ENCODE data around the gene BMP2.
A peak's percentile ranks its signal among the peaks of the same experiment; 100 is the strongest.

The BMP2 gene

GRCh38 chr20:6783752-6784151 is 16.3 kb downstream of the BMP2 start:
- no peak overlapping the region for H3K4me3 ChIP-seq (ENCODE audit: control insufficient read depth, low read depth, low read length)
- peak; percentile 14 for DNase-seq (ENCODE audit: low read depth)
- TF ChIP-seq CTCF (IDR thresholded peaks at IDR 0.05; ENCODE audit: control insufficient read depth, insufficient read depth, low read depth, low read length, missing control alignments) = no peak

- no peak for TF ChIP-seq CTCF (IDR thresholded peaks at IDR 0.05; ENCODE audit: control insufficient read depth, insufficient read depth, low read depth, low read length, missing control alignments)
- no peak overlapping the region for H3K4me3 ChIP-seq (ENCODE audit: control insufficient read depth, low read depth, low read length)
- DNase-seq (ENCODE audit: low read depth) = peak; percentile 3
These were observed 16.7 kb downstream of the BMP2 start for GRCh38 chr20:6784210-6784631.

- DNase-seq (ENCODE audit: low read depth) = no peak
- no peak for TF ChIP-seq CTCF (IDR thresholded peaks at IDR 0.05; ENCODE audit: control insufficient read depth, insufficient read depth, low read depth, low read length, missing control alignments)
- no peak overlapping the region for H3K4me3 ChIP-seq (ENCODE audit: control insufficient read depth, low read depth, low read length)
These were observed 17.3 kb downstream of the BMP2 start for GRCh38 chr20:6784767-6785166.

GRCh38 chr20:6786548-6786947 is 19.1 kb downstream of the BMP2 start:
- DNase-seq (ENCODE audit: low read depth) = no peak
- TF ChIP-seq CTCF (IDR thresholded peaks at IDR 0.05; ENCODE audit: control insufficient read depth, insufficient read depth, low read depth, low read length, missing control alignments) = no peak

GRCh38 chr20:6792789-6793188 is 25.3 kb downstream of the BMP2 start:
- DNase-seq (ENCODE audit: low read depth) = no peak
- TF ChIP-seq CTCF (IDR thresholded peaks at IDR 0.05; ENCODE audit: control insufficient read depth, insufficient read depth, low read depth, low read length, missing control alignments) = no peak

More at GRCh38 chr20:6786548-6786947, 19.1 kb downstream of the BMP2 start:
- H3K4me3 ChIP-seq (ENCODE audit: control insufficient read depth, low read depth, low read length) = no peak overlapping the region

GRCh38 chr20:6802227-6802626 is 34.7 kb downstream of the BMP2 start:
- DNase-seq (ENCODE audit: low read depth) = no peak
- TF ChIP-seq CTCF (IDR thresholded peaks at IDR 0.05; ENCODE audit: control insufficient read depth, insufficient read depth, low read depth, low read length, missing control alignments) = no peak
- no peak overlapping the region for H3K4me3 ChIP-seq (ENCODE audit: control insufficient read depth, low read depth, low read length)

More at GRCh38 chr20:6792789-6793188, 25.3 kb downstream of the BMP2 start:
- no peak overlapping the region for H3K4me3 ChIP-seq (ENCODE audit: control insufficient read depth, low read depth, low read length)

GRCh38 chr20:6806275-6806674 is 38.8 kb downstream of the BMP2 start:
- DNase-seq (ENCODE audit: low read depth) = no peak
- H3K4me3 ChIP-seq (ENCODE audit: control insufficient read depth, low read depth, low read length) = no peak overlapping the region
- TF ChIP-seq CTCF (IDR thresholded peaks at IDR 0.05; ENCODE audit: control insufficient read depth, insufficient read depth, low read depth, low read length, missing control alignments) = no peak
